Measurements from ENCODE around the gene CARMIL3.

GRCh38 chr14:24066496-24067132, 14.8 kb downstream of the CARMIL3 start:
- TF ChIP-seq POLR2AphosphoS5 (IDR thresholded peaks at IDR 0.05; ENCODE audit: low read depth, low read length) (no peak), POLR2A (IDR thresholded peaks at IDR 0.05; ENCODE audit: borderline replicate concordance, extremely low read depth, insufficient read depth, insufficient read length) (no peak), RAD21 (IDR thresholded peaks at IDR 0.05; ENCODE audit: low read depth) (no peak), SIN3A (IDR thresholded peaks at IDR 0.05; ENCODE audit: low read depth) (no peak), SP1 (IDR thresholded peaks at IDR 0.05; ENCODE audit: low read depth) (no peak), EGR1 (IDR thresholded peaks at IDR 0.05; ENCODE audit: low read depth) (no peak), CTCF (IDR thresholded peaks at IDR 0.05 in 2 of 3, conservative IDR thresholded peaks at IDR 0.05 in 1 of 3; ENCODE audit: borderline replicate concordance in 1 of 3, insufficient read depth in 1 of 3, low read depth in 2 of 3, low read length in 2 of 3) (no peak), ZBTB33 (IDR thresholded peaks at IDR 0.05; ENCODE audit: extremely low read depth, insufficient replicate concordance, low read length) (no peak), ZNF274 (IDR thresholded peaks at IDR 0.05; ENCODE audit: low read depth, low read length) (no peak), ELF1 (IDR thresholded peaks at IDR 0.05; ENCODE audit: borderline replicate concordance, low read depth) (no peak), REST (IDR thresholded peaks at IDR 0.05; ENCODE audit: low read depth) (no peak)

Data from HCT116 (cell line).